ENCODE measurements around the gene TOMM22. TPM values are rescaled to one million over a fixed set of nuclear protein-coding genes. Genes with fewer than 3 reads are reported as not detected.
"Not testable (repeated sequence)": the region's sequence is repeated elsewhere in the genome, so short reads cannot be mapped to it uniquely, and the experiment has no call there.

The TOMM22 gene
- 96.1 TPM for polyA plus RNA-seq (2013, experiment 1 of 2)
- 94.6 TPM for polyA plus RNA-seq (2013, experiment 2 of 2)

DNA sequence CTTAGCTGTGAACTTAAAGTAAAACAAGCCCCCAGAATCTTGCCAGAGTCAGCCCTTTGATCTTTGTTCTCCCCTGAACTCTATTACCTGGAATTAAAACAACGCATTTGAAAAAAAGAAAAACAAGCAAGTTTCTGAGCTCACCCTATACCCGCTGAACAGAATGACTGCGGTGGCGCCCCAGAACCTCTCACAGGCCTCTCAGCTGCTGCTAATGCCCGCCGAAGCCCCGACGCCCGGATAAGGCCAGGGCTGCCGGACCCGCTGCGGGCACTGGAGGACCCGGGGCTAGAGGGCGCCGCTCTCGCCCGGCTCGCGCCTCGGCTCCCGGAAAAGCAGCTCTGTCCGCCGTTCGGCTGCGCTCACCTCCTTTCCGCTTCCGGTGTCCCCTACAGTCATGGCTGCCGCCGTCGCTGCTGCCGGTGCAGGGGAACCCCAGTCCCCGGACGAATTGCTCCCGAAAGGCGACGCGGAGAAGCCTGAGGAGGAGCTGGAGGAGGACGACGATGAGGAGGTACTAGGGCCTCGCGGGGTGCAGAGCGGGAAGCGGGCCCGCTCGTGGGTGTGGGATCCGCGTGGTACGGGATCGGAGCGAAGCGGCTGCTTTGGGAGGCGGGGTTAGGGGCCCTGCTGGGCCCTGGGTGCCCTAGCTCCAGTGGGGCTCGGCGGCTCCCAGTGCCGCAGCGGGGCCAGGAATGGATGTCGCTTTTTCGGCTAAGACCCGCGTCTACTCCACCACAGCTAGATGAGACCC is at the start of gene TOMM22:
TSS of gene TOMM22 (plus strand) at position 376 of the 754 bp plus-strand sequence. CDS start at position 398, 22 bp downstream.
- 1% methylated on average over 60 of the region's 60 CpGs for WGBS
- H3K36me3 ChIP-seq (ENCODE audit: insufficient read depth, low read length), result peaks cover 41% of the 10 kb centered on the region
- peak within 1 kb of the TSS; percentile 95 for H3K9ac ChIP-seq (ENCODE audit: low read depth, low read length)
- peak within 1 kb of the TSS; percentile 78 for H3K27ac ChIP-seq (ENCODE audit: low read depth, low read length)
- peak within 1 kb of the TSS; percentile 91 for H3K4me3 ChIP-seq (ENCODE audit: low read length)
- H3K9me3 ChIP-seq (ENCODE audit: insufficient read depth, low read depth, low read length), result peaks cover 7% of the 10 kb centered on the region; the same call in 1 of the 2 replicates
- 0 out of 2 replicates have a peak, but pooled peaks cover 3% of the 10 kb centered on the region for H3K4me1 ChIP-seq (ENCODE audit: insufficient read depth, low read length)
- no peaks in the 10 kb centered on the region for H3K27me3 ChIP-seq (ENCODE audit: insufficient read depth, low read length)

DNA sequence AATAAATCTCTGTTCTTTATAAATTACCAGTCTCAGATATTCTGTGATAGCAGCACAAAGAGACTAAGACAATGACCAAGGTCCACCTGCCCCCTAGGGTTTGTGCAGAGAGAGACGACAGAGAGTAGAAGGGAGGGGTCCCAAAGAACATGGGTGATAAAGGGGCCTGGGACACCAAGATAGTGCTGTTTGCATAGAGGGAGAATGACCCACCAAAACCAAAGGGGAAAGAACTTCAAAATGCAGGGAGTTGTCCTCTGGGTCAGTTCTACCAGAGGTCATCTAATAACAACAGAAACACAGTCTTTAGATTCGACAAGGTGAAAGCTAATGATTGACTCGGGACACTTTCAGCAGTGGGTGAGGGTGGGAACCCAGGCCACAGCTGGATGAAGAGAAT is 49.2 kb upstream of the TOMM22 start:
- no peak overlapping the region for H3K9ac ChIP-seq (ENCODE audit: low read depth, low read length)
- H3K4me3 ChIP-seq (ENCODE audit: low read length), result no peak overlapping the region
- no peaks in the 10 kb centered on the region for H3K9me3 ChIP-seq (ENCODE audit: insufficient read depth, low read depth, low read length)
- 85% methylated on average over 3 of the region's 3 CpGs for WGBS
- no peaks in the 10 kb centered on the region for H3K4me1 ChIP-seq (ENCODE audit: insufficient read depth, low read length)
- no peaks in the 10 kb centered on the region for H3K27me3 ChIP-seq (ENCODE audit: insufficient read depth, low read length)
- H3K27ac ChIP-seq (ENCODE audit: low read depth, low read length), result no peak overlapping the region
- H3K36me3 ChIP-seq (ENCODE audit: insufficient read depth, low read length), result peaks cover 36% of the 10 kb centered on the region; the same call in 1 of the 2 replicates

- 94% methylated on average over 2 of the region's 2 CpGs for WGBS
- Histone ChIP-seq H3K9me3 (ENCODE audit: insufficient read depth, low read depth, low read length) (no peaks in the 10 kb centered on the region), H3K27me3 (ENCODE audit: insufficient read depth, low read length) (no peaks in the 10 kb centered on the region), H3K9ac (ENCODE audit: low read depth, low read length) (no peak overlapping the region; the same call in 1 of the 2 replicates), H3K4me1 (ENCODE audit: insufficient read depth, low read length) (no peaks in the 10 kb centered on the region), H3K36me3 (ENCODE audit: insufficient read depth, low read length) (peaks cover 30% of the 10 kb centered on the region), H3K27ac (ENCODE audit: low read depth, low read length) (no peak overlapping the region), H3K4me3 (ENCODE audit: low read length) (no peak overlapping the region)
Measured at GRCh38 chr22:38638216-38638615, 43.5 kb upstream of the TOMM22 start.

- WGBS, result 95% methylated on average over 3 of the region's 3 CpGs
- no peaks in the 10 kb centered on the region for H3K27me3 ChIP-seq (ENCODE audit: insufficient read depth, low read length)
- no peak overlapping the region for H3K4me3 ChIP-seq (ENCODE audit: low read length)
Measured at GRCh38 chr22:38638728-38639127, 43.0 kb upstream of the TOMM22 start.

GRCh38 chr22:38641476-38642040 is 40.2 kb upstream of the TOMM22 start:
- H3K9ac ChIP-seq (ENCODE audit: low read depth, low read length), result no peak overlapping the region
- no peak overlapping the region for H3K27ac ChIP-seq (ENCODE audit: low read depth, low read length)
- H3K27me3 ChIP-seq (ENCODE audit: insufficient read depth, low read length), result no peaks in the 10 kb centered on the region
- H3K36me3 ChIP-seq (ENCODE audit: insufficient read depth, low read length), result peaks cover 30% of the 10 kb centered on the region
- no peak overlapping the region for H3K4me3 ChIP-seq (ENCODE audit: low read length)
- H3K9me3 ChIP-seq (ENCODE audit: insufficient read depth, low read depth, low read length), result no peaks in the 10 kb centered on the region
- H3K4me1 ChIP-seq (ENCODE audit: insufficient read depth, low read length), result no peaks in the 10 kb centered on the region
- 98% methylated on average over 7 of the region's 13 CpGs for WGBS

More at GRCh38 chr22:38638728-38639127, 43.0 kb upstream of the TOMM22 start:
- no peaks in the 10 kb centered on the region for H3K4me1 ChIP-seq (ENCODE audit: insufficient read depth, low read length)
- H3K9me3 ChIP-seq (ENCODE audit: insufficient read depth, low read depth, low read length), result no peaks in the 10 kb centered on the region
- no peak overlapping the region for H3K27ac ChIP-seq (ENCODE audit: low read depth, low read length)
- H3K36me3 ChIP-seq (ENCODE audit: insufficient read depth, low read length), result peaks cover 32% of the 10 kb centered on the region
- H3K9ac ChIP-seq (ENCODE audit: low read depth, low read length), result no peak overlapping the region

- H3K4me3 ChIP-seq (ENCODE audit: low read length); H3K9me3 ChIP-seq (ENCODE audit: insufficient read depth, low read depth, low read length); H3K27ac ChIP-seq (ENCODE audit: low read depth, low read length); H3K9ac ChIP-seq (ENCODE audit: low read depth, low read length); H3K27me3 ChIP-seq (ENCODE audit: insufficient read depth, low read length); H3K4me1 ChIP-seq (ENCODE audit: insufficient read depth, low read length): not testable (repeated sequence)
- H3K36me3 ChIP-seq (ENCODE audit: insufficient read depth, low read length), result peaks cover 12% of the 10 kb centered on the region; the same call in 1 of the 2 replicates
- WGBS, result 95% methylated on average over 5 of the region's 5 CpGs
Measured at GRCh38 chr22:38644245-38644644, 37.5 kb upstream of the TOMM22 start.

- H3K36me3 ChIP-seq (ENCODE audit: insufficient read depth, low read length), result peaks cover 15% of the 10 kb centered on the region
- 96% methylated on average over 6 of the region's 6 CpGs for WGBS
Measured at GRCh38 chr22:38645430-38645829, 36.3 kb upstream of the TOMM22 start.

DNA sequence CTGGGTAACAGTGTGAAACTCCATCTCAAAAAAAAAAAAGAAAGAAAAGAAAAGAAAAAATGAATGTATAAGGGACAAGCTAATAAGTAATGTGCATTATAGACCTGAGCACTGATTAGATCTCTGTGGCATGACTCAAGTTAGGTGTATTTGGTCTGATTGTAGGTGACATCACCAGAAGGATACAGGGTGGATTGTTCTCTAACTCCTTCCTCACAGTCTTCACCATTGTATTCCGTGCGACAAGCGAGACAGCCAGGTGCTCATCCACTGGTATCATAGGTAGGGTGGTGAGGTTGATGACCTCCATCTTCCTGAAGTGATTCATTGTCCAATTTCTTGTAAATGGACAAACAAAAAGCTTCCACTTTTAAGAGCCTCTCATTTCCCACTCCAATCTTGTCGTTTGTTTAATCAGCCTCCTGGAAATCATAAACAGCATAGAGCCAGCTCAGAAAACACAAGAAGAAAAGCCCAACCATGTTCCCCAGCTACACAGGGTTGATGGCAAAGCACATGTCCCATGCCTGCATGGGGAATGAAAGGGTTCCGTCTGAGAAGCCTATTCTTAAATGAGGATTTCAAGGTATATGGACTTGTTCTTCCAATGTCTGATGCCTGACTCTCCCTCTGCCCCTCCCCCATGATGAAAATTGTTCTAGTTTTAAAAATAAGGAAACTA is 31.8 kb upstream of the TOMM22 start:
- no peaks in the 10 kb centered on the region for H3K9me3 ChIP-seq (ENCODE audit: insufficient read depth, low read depth, low read length)
- WGBS, result 92% methylated on average over 5 of the region's 5 CpGs
- H3K27ac ChIP-seq (ENCODE audit: low read depth, low read length), result no peak overlapping the region
- no peaks in the 10 kb centered on the region for H3K4me1 ChIP-seq (ENCODE audit: insufficient read depth, low read length)
- no peak overlapping the region for H3K4me3 ChIP-seq (ENCODE audit: low read length)
- no peak overlapping the region for H3K9ac ChIP-seq (ENCODE audit: low read depth, low read length)
- no peaks in the 10 kb centered on the region for H3K27me3 ChIP-seq (ENCODE audit: insufficient read depth, low read length)
- peaks cover 10% of the 10 kb centered on the region for H3K36me3 ChIP-seq (ENCODE audit: insufficient read depth, low read length)

More at GRCh38 chr22:38645430-38645829, 36.3 kb upstream of the TOMM22 start:
- Histone ChIP-seq H3K4me3 (ENCODE audit: low read length) (no peak overlapping the region), H3K9me3 (ENCODE audit: insufficient read depth, low read depth, low read length) (no peaks in the 10 kb centered on the region), H3K4me1 (ENCODE audit: insufficient read depth, low read length) (no peaks in the 10 kb centered on the region), H3K27me3 (ENCODE audit: insufficient read depth, low read length) (no peaks in the 10 kb centered on the region), H3K9ac (ENCODE audit: low read depth, low read length) (no peak overlapping the region), H3K27ac (ENCODE audit: low read depth, low read length) (no peak overlapping the region)

DNA sequence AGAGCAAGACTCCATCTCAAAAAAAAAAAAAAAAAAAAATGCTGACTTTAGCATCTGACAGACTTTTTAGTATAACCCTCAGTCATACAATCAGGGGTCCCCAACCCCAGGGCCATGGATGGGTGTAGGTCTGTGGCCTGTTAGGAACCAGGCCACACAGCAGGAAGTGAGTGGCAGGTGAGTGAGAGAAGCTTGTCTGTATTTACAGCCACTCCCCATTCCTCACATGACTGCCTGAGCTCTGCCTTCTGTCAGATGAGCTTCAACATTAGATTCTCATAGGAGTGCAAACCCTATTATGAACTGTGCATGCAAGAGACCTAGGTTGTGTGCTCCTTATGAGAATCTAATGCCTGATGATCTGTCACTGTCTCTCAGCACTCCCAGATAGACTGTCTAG is 28.9 kb upstream of the TOMM22 start:
- no peak overlapping the region for H3K27ac ChIP-seq (ENCODE audit: low read depth, low read length)
- no peak overlapping the region for H3K4me3 ChIP-seq (ENCODE audit: low read length)
- H3K4me1 ChIP-seq (ENCODE audit: insufficient read depth, low read length), result peaks cover 8% of the 10 kb centered on the region

DNA sequence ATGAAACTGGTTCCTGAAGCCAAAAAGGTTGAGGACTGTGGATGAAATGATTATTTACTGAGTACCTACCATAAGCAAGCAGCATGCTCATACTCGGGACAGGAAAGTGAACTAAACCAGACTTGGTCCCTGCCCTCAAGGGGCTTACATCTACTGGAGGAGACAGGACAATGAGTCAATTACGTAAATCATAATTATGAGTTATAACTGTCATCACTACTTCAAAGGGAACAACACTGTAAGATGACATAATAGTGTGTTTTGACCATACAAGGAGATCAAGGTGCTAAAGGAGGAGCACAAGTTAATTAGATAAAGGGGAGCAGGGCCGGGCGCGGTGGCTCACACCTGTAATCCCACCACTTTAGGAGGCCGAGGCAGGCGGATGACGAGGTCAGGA is 28.0 kb upstream of the TOMM22 start:
- Histone ChIP-seq H3K27me3 (ENCODE audit: insufficient read depth, low read length) (no peaks in the 10 kb centered on the region), H3K27ac (ENCODE audit: low read depth, low read length) (no peak overlapping the region), H3K36me3 (ENCODE audit: insufficient read depth, low read length) (peaks cover 3% of the 10 kb centered on the region), H3K9ac (ENCODE audit: low read depth, low read length) (no peak overlapping the region), H3K4me3 (ENCODE audit: low read length) (no peak overlapping the region), H3K4me1 (ENCODE audit: insufficient read depth, low read length) (peaks cover 8% of the 10 kb centered on the region), H3K9me3 (ENCODE audit: insufficient read depth, low read depth, low read length) (no peaks in the 10 kb centered on the region)
- WGBS, result 98% methylated on average over 8 of the region's 8 CpGs

More for the DNA sequence above, 28.9 kb upstream of the TOMM22 start:
- peaks cover 3% of the 10 kb centered on the region for H3K36me3 ChIP-seq (ENCODE audit: insufficient read depth, low read length)
- H3K9ac ChIP-seq (ENCODE audit: low read depth, low read length), result no peak overlapping the region
- H3K27me3 ChIP-seq (ENCODE audit: insufficient read depth, low read length), result no peaks in the 10 kb centered on the region
- no peaks in the 10 kb centered on the region for H3K9me3 ChIP-seq (ENCODE audit: insufficient read depth, low read depth, low read length)

Measured in HUES64 (cell line).